Common myeloid progenitor, CD34-positive (primary cell): Measurements from ENCODE around the gene STARD7.
A peak's percentile ranks its signal among the peaks of the same experiment; 100 is the strongest.

Source experiments
- CTCF ChIA-PET: fragments of 350-600 bp; sonication (Branson Sonifier 250); formaldehyde crosslinking; loops from one replicate; lab custom pipeline; 2021; ENCODE audit warnings: antibody characterized with exemption; lab: Charles Lee
- POLR2A ChIA-PET: fragments of 350-600 bp; sonication (Branson Sonifier 250); formaldehyde crosslinking; loops from one replicate; lab custom pipeline; 2021; ENCODE audit warnings: antibody characterized with exemption; lab: Charles Lee
- DNase-seq, 3 donors: peaks; one replicate each; pipeline versions ENCODE4 v3.0.0 to v3.0.0-alpha.2; 2013
- H3K27ac ChIP-seq, 2 experiments: 1 replicate in 1 of 2; 2 replicates in 1 of 2; pipeline ENCODE4 v1.7.0; 2013; ENCODE audit warnings: inconsistent platforms in 2 of 2, low read length in 2 of 2, mild to moderate bottlenecking in 2 of 2, low read depth in 1 of 2, moderate library complexity in 1 of 2; ENCODE audit not compliant: severe bottlenecking in 2 of 2, insufficient read depth in 1 of 2, poor library complexity in 1 of 2
- H3K27me3 ChIP-seq, 5 experiments: replicated peaks in 2 of 5; 1 replicate in 3 of 5; 2 replicates in 2 of 5; pipeline versions ENCODE4 v1.6.1 to v1.7.0; 2013; ENCODE audit warnings: low read length in 4 of 5, mild to moderate bottlenecking in 2 of 5, moderate library complexity in 2 of 5, inconsistent platforms in 1 of 5; ENCODE audit not compliant: insufficient read depth in 5 of 5, control insufficient read depth in 4 of 5
- H3K36me3 ChIP-seq, 4 experiments: 1 replicate in 2 of 4; 2 replicates in 2 of 4; pipeline versions ENCODE4 v1.6.1 to v1.7.0; 2013; ENCODE audit warnings: low read length in 3 of 4, control low read depth in 1 of 4, mild to moderate bottlenecking in 1 of 4; ENCODE audit not compliant: control insufficient read depth in 4 of 4, insufficient read depth in 4 of 4
- H3K4me1 ChIP-seq, 4 experiments: 1 replicate in 3 of 4; 2 replicates in 1 of 4; pipeline versions ENCODE4 v1.6.1 to v1.7.1; 2013; ENCODE audit warnings: low read length in 3 of 4, mild to moderate bottlenecking in 3 of 4, control low read depth in 1 of 4, inconsistent platforms in 1 of 4, moderate library complexity in 1 of 4; ENCODE audit not compliant: control insufficient read depth in 4 of 4, insufficient read depth in 4 of 4; ENCODE audit errors: control extremely low read depth in 1 of 4
- H3K4me3 ChIP-seq, 7 experiments: 1 replicate in 4 of 7; 2 replicates in 3 of 7; pipeline versions ENCODE4 v1.5.1 to v1.7.0; 2013; ENCODE audit warnings: mild to moderate bottlenecking in 7 of 7, low read length in 6 of 7, moderate library complexity in 6 of 7, inconsistent platforms in 2 of 7, low read depth in 2 of 7, control low read depth in 1 of 7; ENCODE audit not compliant: insufficient read depth in 4 of 7, control insufficient read depth in 1 of 7; ENCODE audit errors: extremely low read depth in 1 of 7
- H3K9me3 ChIP-seq, 5 experiments: 1 replicate in 4 of 5; 2 replicates in 1 of 5; pipeline versions ENCODE4 v1.6.1 to v1.7.1; 2013; ENCODE audit warnings: low read length in 4 of 5, mild to moderate bottlenecking in 2 of 5, inconsistent platforms in 1 of 5, low read depth in 1 of 5, moderate library complexity in 1 of 5; ENCODE audit not compliant: control insufficient read depth in 4 of 5, insufficient read depth in 2 of 5; ENCODE audit errors: control extremely low read depth in 1 of 5
- WGBS: methylation state at CpG from one replicate; pipeline ENCODE4 v1.1.5; 2013; ENCODE audit not compliant: insufficient coverage; 5-methylcytosine and 5-hydroxymethylcytosine counted together

STARD7 gene

GRCh38 chr2:96245609-96246390 is 37.2 kb upstream of the STARD7 start:
- Histone ChIP-seq H3K4me3 (no peak overlapping the region), H3K27me3 (no peaks in the 10 kb centered on the region), H3K4me1 (peaks cover 8 to 35% (median 31%) of the 10 kb centered on the region in 4 experiments), H3K27ac (peak overlapping the region in 1 of 2 experiments; percentile 18), H3K9me3 (peaks cover 0 to 7% (median 0%) of the 10 kb centered on the region in 5 experiments), H3K36me3 (peaks cover 0 to 17% (median 5%) of the 10 kb centered on the region in 4 experiments)
- peak in 2 of 3 donors; percentile 46 to 60 for DNase-seq
- 98% methylated on average over 5 of the region's 8 CpGs for WGBS
- ChIA-PET CTCF (interaction anchor here (1.3 to 5.9 kb wide), 3 partner anchors 10 to 44 kb away, joined by 3 to 23 read pairs (median 5); no protein-coding TSS in a partner anchor), POLR2A (no interaction called here)

GRCh38 chr2:96243843-96244242 is 35.2 kb upstream of the STARD7 start:
- DNase-seq = no peak
- no peak overlapping the region for H3K4me3 ChIP-seq
- H3K9me3 ChIP-seq = peaks cover 0 to 7% (median 0%) of the 10 kb centered on the region in 5 experiments
- WGBS = 96% methylated on average over 3 of the region's 5 CpGs
- peaks cover 8 to 34% (median 28%) of the 10 kb centered on the region in 4 experiments for H3K4me1 ChIP-seq
- peaks cover 0 to 15% (median 7%) of the 10 kb centered on the region in 4 experiments for H3K36me3 ChIP-seq
- POLR2A ChIA-PET = interaction anchor here (1.2 kb wide), 1 partner anchor 11 kb away, joined by 3 read pairs; no protein-coding TSS in a partner anchor
- no peaks in the 10 kb centered on the region for H3K27me3 ChIP-seq
- CTCF ChIA-PET = interaction anchor here (3.8 to 5.9 kb wide), 2 partner anchors 12 to 16 kb away, joined by 23 read pairs; no protein-coding TSS in a partner anchor
- no peak overlapping the region for H3K27ac ChIP-seq

GRCh38 chr2:96241900-96242611 is 33.4 kb upstream of the STARD7 start:
- peaks cover 0 to 15% (median 10%) of the 10 kb centered on the region in 4 experiments for H3K36me3 ChIP-seq
- H3K27me3 ChIP-seq = no peaks in the 10 kb centered on the region
- H3K4me3 ChIP-seq = peak overlapping the region in 3 of 7 experiments; percentile 21 to 39 (median 37)
- H3K9me3 ChIP-seq = peaks cover 0 to 7% (median 0%) of the 10 kb centered on the region in 5 experiments
- DNase-seq = peak; percentile 64 to 80 (median 73)
- peaks cover 8 to 33% (median 25%) of the 10 kb centered on the region in 4 experiments for H3K4me1 ChIP-seq
- peak overlapping the region; percentile 41 to 76 for H3K27ac ChIP-seq
- ChIA-PET CTCF (interaction anchor here (0.9 to 5.9 kb wide), 9 partner anchors 10 to 66 kb away, joined by 3 to 23 read pairs (median 4); partner anchors contain the start of gene STARD7), POLR2A (interaction anchor here (1.5 kb wide), 1 partner anchor 15 kb away, joined by 3 read pairs; no protein-coding TSS in a partner anchor)
- WGBS = 34% methylated on average over 3 of the region's 5 CpGs

GRCh38 chr2:96241227-96241626 is 32.6 kb upstream of the STARD7 start:
- ChIA-PET POLR2A (interaction anchor here (1.5 kb wide), 1 partner anchor 16 kb away, joined by 3 read pairs; no protein-coding TSS in a partner anchor), CTCF (interaction anchor here (0.9 to 5.9 kb wide), 9 partner anchors 9 to 67 kb away, joined by 3 to 23 read pairs (median 4); partner anchors contain the start of gene STARD7)
- WGBS = 92% methylated on average over 2 of the region's 2 CpGs
- peak overlapping the region in 1 of 2 experiments; percentile 76 for H3K27ac ChIP-seq
- DNase-seq = no peak
- H3K4me3 ChIP-seq = no peak overlapping the region
- H3K27me3 ChIP-seq = no peaks in the 10 kb centered on the region
- peaks cover 0 to 19% (median 11%) of the 10 kb centered on the region in 4 experiments for H3K36me3 ChIP-seq
- H3K9me3 ChIP-seq = peaks cover 0 to 7% (median 0%) of the 10 kb centered on the region in 5 experiments
- peaks cover 8 to 26% (median 20%) of the 10 kb centered on the region in 4 experiments for H3K4me1 ChIP-seq

GRCh38 chr2:96240341-96241038 is 31.9 kb upstream of the STARD7 start:
- POLR2A ChIA-PET = no interaction called here
- Histone ChIP-seq H3K36me3 (peaks cover 0 to 17% (median 9%) of the 10 kb centered on the region in 4 experiments), H3K27ac (no peak overlapping the region), H3K27me3 (no peaks in the 10 kb centered on the region), H3K4me1 (peaks cover 8 to 24% (median 19%) of the 10 kb centered on the region in 4 experiments), H3K4me3 (no peak overlapping the region), H3K9me3 (peaks cover 0 to 2% (median 0%) of the 10 kb centered on the region in 5 experiments)
- WGBS = 98% methylated on average over 5 of the region's 9 CpGs
- no peak for DNase-seq
- CTCF ChIA-PET = interaction anchor here (0.9 to 5.9 kb wide), 11 partner anchors 8 to 269 kb away, joined by 3 to 23 read pairs (median 4); no protein-coding TSS in a partner anchor

GRCh38 chr2:96239745-96240264 is 31.2 kb upstream of the STARD7 start:
- no peak for DNase-seq
- no peak overlapping the region for H3K27ac ChIP-seq
- ChIA-PET CTCF (interaction anchor here (1.1 to 4.1 kb wide), 7 partner anchors 7 to 270 kb away, joined by 3 to 16 read pairs (median 4); no protein-coding TSS in a partner anchor), POLR2A (no interaction called here)
- H3K9me3 ChIP-seq = no peaks in the 10 kb centered on the region
- peaks cover 8 to 23% (median 19%) of the 10 kb centered on the region in 4 experiments for H3K4me1 ChIP-seq
- no peak overlapping the region for H3K4me3 ChIP-seq
- H3K27me3 ChIP-seq = no peaks in the 10 kb centered on the region
- H3K36me3 ChIP-seq = peaks cover 0 to 17% (median 9%) of the 10 kb centered on the region in 4 experiments
- 95% methylated on average over 8 of the region's 9 CpGs for WGBS
